ENCODE results near the gene ACSL1.
A peak's percentile ranks its signal among the peaks of the same experiment; 100 is the strongest.

The ACSL1 gene

GRCh38 chr4:184806229-184806550 lies 19.6 kb downstream of the ACSL1 start:
- no peak overlapping the region for H3K4me3 ChIP-seq
- H3K9ac ChIP-seq (ENCODE audit: insufficient read length): no peak overlapping the region
- no peaks in the 10 kb centered on the region for H3K36me3 ChIP-seq (ENCODE audit: insufficient read depth, low read length)
- TF ChIP-seq EZH2 (IDR thresholded peaks at IDR 0.05) (no peak), POLR2AphosphoS5 (IDR thresholded peaks at IDR 0.05; ENCODE audit: borderline replicate concordance, low read depth, low read length) (no peak), FOXP2 (optimal IDR thresholded peaks at IDR 0.05; ENCODE audit: control extremely low read depth, extremely low read length, insufficient read depth) (no peak)
- no peaks in the 10 kb centered on the region for H3K9me3 ChIP-seq (ENCODE audit: low read depth, low read length)
- H3K27ac ChIP-seq: no peak overlapping the region
- no peak for DNase-seq (ENCODE audit: low read depth, low spot score)

- Histone ChIP-seq H3K9ac (ENCODE audit: insufficient read length) (no peak overlapping the region), H3K9me3 (ENCODE audit: low read depth, low read length) (no peaks in the 10 kb centered on the region), H3K36me3 (ENCODE audit: insufficient read depth, low read length) (no peaks in the 10 kb centered on the region), H3K27ac (no peak overlapping the region), H3K4me3 (no peak overlapping the region)
- TF ChIP-seq EZH2 (IDR thresholded peaks at IDR 0.05): no peak
- DNase-seq (ENCODE audit: low read depth, low spot score): no peak
These were observed 20.1 kb downstream of the ACSL1 start for GRCh38 chr4:184805462-184806228.

GRCh38 chr4:184804621-184805020 lies 21.1 kb downstream of the ACSL1 start:
- no peaks in the 10 kb centered on the region for H3K36me3 ChIP-seq (ENCODE audit: insufficient read depth, low read length)

GRCh38 chr4:184803874-184804273 lies 21.9 kb downstream of the ACSL1 start:
- H3K9me3 ChIP-seq (ENCODE audit: low read depth, low read length): no peaks in the 10 kb centered on the region
- no peak for TF ChIP-seq EZH2 (IDR thresholded peaks at IDR 0.05)
- no peak for TF ChIP-seq FOXP2 (optimal IDR thresholded peaks at IDR 0.05; ENCODE audit: control extremely low read depth, extremely low read length, insufficient read depth)
- no peak for TF ChIP-seq POLR2AphosphoS5 (IDR thresholded peaks at IDR 0.05; ENCODE audit: borderline replicate concordance, low read depth, low read length)
- no peak overlapping the region for H3K4me3 ChIP-seq
- no peaks in the 10 kb centered on the region for H3K36me3 ChIP-seq (ENCODE audit: insufficient read depth, low read length)
- no peak overlapping the region for H3K27ac ChIP-seq
- no peak overlapping the region for H3K9ac ChIP-seq (ENCODE audit: insufficient read length)
- no peak for DNase-seq (ENCODE audit: low read depth, low spot score)

More at GRCh38 chr4:184804621-184805020, 21.1 kb downstream of the ACSL1 start:
- DNase-seq (ENCODE audit: low read depth, low spot score): no peak
- H3K9ac ChIP-seq (ENCODE audit: insufficient read length): no peak overlapping the region
- no peaks in the 10 kb centered on the region for H3K9me3 ChIP-seq (ENCODE audit: low read depth, low read length)
- H3K4me3 ChIP-seq: no peak overlapping the region
- TF ChIP-seq EZH2 (IDR thresholded peaks at IDR 0.05) (no peak), POLR2AphosphoS5 (IDR thresholded peaks at IDR 0.05; ENCODE audit: borderline replicate concordance, low read depth, low read length) (no peak), FOXP2 (optimal IDR thresholded peaks at IDR 0.05; ENCODE audit: control extremely low read depth, extremely low read length, insufficient read depth) (no peak)
- no peak overlapping the region for H3K27ac ChIP-seq

GRCh38 chr4:184803133-184803532 lies 22.6 kb downstream of the ACSL1 start:
- Histone ChIP-seq H3K9me3 (ENCODE audit: low read depth, low read length) (no peaks in the 10 kb centered on the region), H3K36me3 (ENCODE audit: insufficient read depth, low read length) (no peaks in the 10 kb centered on the region), H3K4me3 (no peak overlapping the region), H3K27ac (peak overlapping the region; percentile 86; the same call in 1 of the 2 replicates), H3K9ac (ENCODE audit: insufficient read length) (no peak overlapping the region)
- TF ChIP-seq EZH2 (IDR thresholded peaks at IDR 0.05) (no peak), FOXP2 (optimal IDR thresholded peaks at IDR 0.05; ENCODE audit: control extremely low read depth, extremely low read length, insufficient read depth) (no peak), POLR2AphosphoS5 (IDR thresholded peaks at IDR 0.05; ENCODE audit: borderline replicate concordance, low read depth, low read length) (no peak)
- no peak for DNase-seq (ENCODE audit: low read depth, low spot score)

- DNase-seq (ENCODE audit: low read depth, low spot score): no peak
- H3K4me3 ChIP-seq: peak overlapping the region; percentile 69
- peak overlapping the region; percentile 65 for H3K9ac ChIP-seq (ENCODE audit: insufficient read length)
- H3K9me3 ChIP-seq (ENCODE audit: low read depth, low read length): no peaks in the 10 kb centered on the region
- TF ChIP-seq EZH2 (IDR thresholded peaks at IDR 0.05) (no peak), POLR2AphosphoS5 (IDR thresholded peaks at IDR 0.05; ENCODE audit: borderline replicate concordance, low read depth, low read length) (no peak), FOXP2 (optimal IDR thresholded peaks at IDR 0.05; ENCODE audit: control extremely low read depth, extremely low read length, insufficient read depth) (no peak)
- H3K27ac ChIP-seq: peak overlapping the region; percentile 86
- no peaks in the 10 kb centered on the region for H3K36me3 ChIP-seq (ENCODE audit: insufficient read depth, low read length)
These were observed 23.1 kb downstream of the ACSL1 start for GRCh38 chr4:184802697-184803015.

- peak; percentile 32 for DNase-seq (ENCODE audit: low read depth, low spot score)
- Histone ChIP-seq H3K4me3 (peak overlapping the region; percentile 69), H3K9me3 (ENCODE audit: low read depth, low read length) (no peaks in the 10 kb centered on the region), H3K36me3 (ENCODE audit: insufficient read depth, low read length) (no peaks in the 10 kb centered on the region), H3K9ac (ENCODE audit: insufficient read length) (peak overlapping the region; percentile 65), H3K27ac (peak overlapping the region; percentile 86)
- TF ChIP-seq FOXP2 (optimal IDR thresholded peaks at IDR 0.05; ENCODE audit: control extremely low read depth, extremely low read length, insufficient read depth) (no peak), EZH2 (IDR thresholded peaks at IDR 0.05) (no peak), POLR2AphosphoS5 (IDR thresholded peaks at IDR 0.05; ENCODE audit: borderline replicate concordance, low read depth, low read length) (no peak; the same call in 1 of the 2 replicates)
These were observed 23.7 kb downstream of the ACSL1 start for GRCh38 chr4:184801781-184802696.

GRCh38 chr4:184798504-184798903 lies 27.3 kb downstream of the ACSL1 start:
- no peak overlapping the region for H3K9ac ChIP-seq (ENCODE audit: insufficient read length)
- H3K4me3 ChIP-seq: no peak overlapping the region
- no peak overlapping the region for H3K27ac ChIP-seq
- DNase-seq (ENCODE audit: low read depth, low spot score): no peak
- H3K36me3 ChIP-seq (ENCODE audit: insufficient read depth, low read length): no peaks in the 10 kb centered on the region
- TF ChIP-seq POLR2AphosphoS5 (IDR thresholded peaks at IDR 0.05; ENCODE audit: borderline replicate concordance, low read depth, low read length): no peak
- TF ChIP-seq FOXP2 (optimal IDR thresholded peaks at IDR 0.05; ENCODE audit: control extremely low read depth, extremely low read length, insufficient read depth): no peak
- no peak for TF ChIP-seq EZH2 (IDR thresholded peaks at IDR 0.05)
- H3K9me3 ChIP-seq (ENCODE audit: low read depth, low read length): no peaks in the 10 kb centered on the region
